Fibroblast of skin of scalp (primary cell): ENCODE data around the gene DAB1.

Experiments
- DNase-seq: peaks from one replicate; pipeline ENCODE4 v3.0.0-alpha.2; 2013

Gene DAB1

GRCh38 chr1:57411262-57411661 lies 12.6 kb downstream of the DAB1 start:
- peak; percentile 36 for DNase-seq

DNA sequence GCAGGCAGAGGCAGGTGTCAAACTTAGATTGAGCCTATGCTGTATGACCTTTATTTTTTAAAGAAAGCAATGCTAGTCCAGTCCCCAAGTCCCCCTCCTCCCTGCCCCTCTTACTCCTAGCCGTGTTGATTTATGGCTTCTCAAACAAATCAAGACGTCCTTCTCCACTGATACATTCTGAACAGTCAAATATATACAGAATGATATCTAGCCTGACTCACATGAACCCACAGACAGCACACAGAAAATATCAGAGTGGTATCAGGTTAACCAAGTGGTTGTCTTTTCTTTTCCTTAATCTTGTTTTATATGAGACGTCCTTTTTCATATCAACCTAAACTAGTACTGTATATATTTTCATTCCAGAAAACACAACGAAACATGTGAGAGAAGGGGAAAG lies 13.4 kb downstream of the DAB1 start:
- DNase-seq = no peak

DNA sequence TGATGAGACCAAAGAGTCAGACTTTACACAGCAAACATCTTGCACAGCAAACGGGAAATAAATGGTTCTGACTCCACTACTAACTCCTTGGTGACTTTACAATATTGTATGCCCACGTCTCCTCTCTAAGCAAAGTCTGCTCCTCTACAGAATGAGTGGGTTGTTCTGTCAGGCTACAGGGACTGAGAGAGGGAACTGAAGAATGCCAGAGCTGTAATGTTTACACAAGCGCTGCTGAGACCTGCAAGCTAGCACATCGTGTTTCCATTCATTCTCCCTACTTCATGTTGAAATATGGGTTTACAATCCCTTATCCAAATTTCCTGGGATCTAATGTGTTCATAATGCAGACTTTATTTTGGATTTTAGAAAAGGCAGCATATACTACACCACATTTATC lies 15.9 kb downstream of the DAB1 start:
- DNase-seq = no peak

- DNase-seq = no peak
These were observed 17.4 kb downstream of the DAB1 start for GRCh38 chr1:57406428-57406970.

DNA sequence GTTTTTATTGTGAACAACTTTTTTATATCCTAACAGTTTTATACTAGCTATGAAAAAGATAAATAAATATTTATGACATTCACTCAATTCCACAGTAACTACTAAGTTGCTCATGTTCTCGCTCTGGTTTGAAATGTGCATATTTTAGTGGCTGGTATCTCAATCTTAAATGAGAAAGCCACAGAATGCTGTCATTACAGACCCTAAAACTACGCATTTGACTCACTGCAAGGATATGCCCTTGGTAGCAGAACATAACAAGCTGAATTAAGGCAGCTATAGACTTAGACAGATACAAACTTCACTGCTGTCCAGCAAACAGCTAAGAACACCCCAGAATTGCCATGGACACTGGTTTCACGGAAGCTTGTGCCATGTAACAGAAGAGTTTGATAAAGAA lies 19.0 kb downstream of the DAB1 start:
- no peak for DNase-seq

DNA sequence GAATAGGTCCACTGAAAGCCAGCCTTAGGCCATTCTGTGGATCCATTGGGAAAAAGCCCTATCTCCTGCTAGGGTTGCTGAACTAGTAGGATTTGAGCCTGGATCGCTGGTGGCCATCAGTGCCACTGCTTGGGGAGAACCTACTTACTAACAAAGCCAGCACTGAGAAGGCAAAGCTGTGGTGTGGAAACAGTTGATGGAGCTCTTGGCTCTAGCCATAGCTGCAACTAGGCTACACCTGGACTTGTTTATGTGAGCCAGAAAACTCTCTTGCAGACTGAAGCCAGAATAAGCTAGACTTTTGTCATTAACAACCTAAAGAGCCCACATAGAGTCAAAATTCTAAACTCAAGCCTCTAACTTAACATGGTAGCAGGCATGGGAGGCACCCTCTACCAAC lies 20.7 kb downstream of the DAB1 start:
- DNase-seq = no peak

DNA sequence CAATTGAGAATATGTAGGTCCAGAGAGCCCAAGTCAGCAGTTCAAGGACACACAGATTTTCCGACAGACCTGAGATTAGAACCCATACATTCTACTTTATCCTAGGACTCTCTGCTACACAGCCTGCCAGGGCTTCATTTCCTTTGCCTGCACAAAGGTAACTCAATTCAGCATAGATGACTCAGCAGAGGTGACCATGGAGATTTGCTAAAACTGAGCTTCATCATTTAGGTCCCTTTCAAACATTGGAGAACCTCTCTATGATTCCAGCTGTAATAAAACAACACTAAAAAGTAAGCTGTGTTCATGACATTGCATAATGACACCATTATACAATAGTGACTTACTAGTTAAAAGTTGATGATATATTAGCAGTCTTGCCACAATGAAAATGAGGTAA lies 22.2 kb downstream of the DAB1 start:
- no peak for DNase-seq

DNA sequence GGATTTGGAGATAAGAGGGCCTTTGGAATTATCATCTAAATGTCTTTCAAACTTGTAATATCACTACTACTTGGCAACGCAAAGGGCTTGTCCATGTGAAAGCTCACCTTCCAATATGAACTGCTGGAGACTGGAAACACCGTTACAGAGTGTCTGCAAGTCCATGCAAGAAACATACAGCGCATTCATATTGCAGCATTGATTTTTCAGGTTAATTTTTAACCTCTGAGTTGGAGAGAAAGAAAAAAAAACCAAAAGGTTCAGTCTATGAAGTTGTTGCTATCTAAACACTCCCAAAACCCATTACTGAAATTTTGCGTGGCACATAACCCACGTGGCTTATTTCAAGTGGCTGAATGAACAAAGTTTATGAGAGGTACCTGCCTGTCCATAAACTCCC lies 23.8 kb downstream of the DAB1 start:
- DNase-seq = no peak

GRCh38 chr1:57393058-57393584 lies 30.7 kb downstream of the DAB1 start:
- DNase-seq = no peak

DNA sequence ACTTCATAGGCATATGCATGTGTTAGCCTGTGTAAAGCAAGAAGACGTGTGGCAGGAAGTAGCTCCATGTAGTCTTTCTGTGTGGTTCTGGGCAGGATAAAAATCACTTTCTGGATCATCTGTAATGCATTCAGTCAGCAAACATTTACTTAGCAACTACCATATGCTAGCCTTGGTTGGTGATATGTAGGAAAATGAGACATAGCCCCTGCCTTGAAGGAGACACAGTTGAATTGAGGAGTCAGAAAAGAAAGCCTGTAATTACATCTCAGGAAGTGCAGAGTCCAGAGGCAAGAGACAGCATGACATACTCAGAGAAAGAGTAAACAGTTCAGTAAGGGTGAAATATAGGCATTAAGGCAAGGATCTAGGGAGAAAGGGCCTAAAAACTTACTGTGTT lies 38.5 kb downstream of the DAB1 start:
- DNase-seq = no peak

DNA sequence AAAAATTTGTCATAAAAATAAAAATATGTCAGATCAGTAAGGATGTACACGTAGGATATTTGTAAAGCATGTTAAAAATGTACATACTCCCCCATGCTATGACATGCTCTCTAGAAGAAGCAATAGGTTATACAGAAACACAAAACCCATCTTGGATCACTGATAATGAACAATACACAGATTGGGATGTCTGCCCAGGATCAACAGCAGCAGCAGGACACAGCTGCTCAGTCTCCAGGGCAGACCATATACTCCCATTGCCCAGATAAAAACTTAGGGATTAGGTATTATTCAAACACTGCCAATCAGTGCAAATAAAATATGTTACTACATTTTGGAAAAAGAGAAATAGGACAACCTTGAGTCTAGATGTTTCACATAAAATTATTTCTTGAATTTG lies 39.0 kb downstream of the DAB1 start:
- DNase-seq = no peak

DNA sequence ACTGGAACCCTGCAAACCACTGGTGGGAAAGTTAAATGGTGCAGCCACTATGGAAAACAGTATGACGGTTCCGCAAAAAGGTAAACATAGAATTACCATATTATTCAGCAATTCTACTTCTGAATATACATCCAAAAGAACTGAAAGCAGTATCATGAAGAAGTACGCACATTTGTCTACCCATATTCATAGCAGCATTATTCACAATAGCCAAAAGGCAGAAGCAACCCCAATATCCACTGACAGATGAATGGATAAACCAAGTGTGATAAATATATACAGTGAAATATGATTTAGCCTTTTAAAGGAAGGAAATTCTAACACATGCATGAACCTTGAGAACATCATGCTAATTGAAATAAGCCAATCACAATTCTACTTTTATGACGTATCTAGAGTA lies 39.6 kb downstream of the DAB1 start:
- no peak for DNase-seq

- no peak for DNase-seq
These were observed 42.0 kb downstream of the DAB1 start for GRCh38 chr1:57381871-57382270.

DNA sequence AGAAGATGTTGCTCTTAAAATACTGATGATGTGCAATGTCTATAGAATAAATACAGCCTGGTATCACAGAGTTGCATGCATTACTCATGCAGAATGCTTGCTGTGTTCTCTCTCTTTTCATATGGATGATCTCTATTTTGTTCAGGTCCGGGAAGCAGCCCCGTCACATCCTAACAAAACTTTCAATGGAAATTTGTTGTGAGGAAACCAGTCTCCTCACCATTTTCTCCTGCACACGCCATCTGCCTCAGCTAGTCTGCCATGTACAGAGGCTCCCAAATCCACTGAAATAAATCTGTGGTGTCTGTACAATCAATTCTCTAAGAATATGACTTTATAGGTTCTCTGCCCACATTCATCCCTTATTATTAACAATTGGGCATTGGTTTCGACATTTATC lies 42.4 kb downstream of the DAB1 start:
- no peak for DNase-seq

DNA sequence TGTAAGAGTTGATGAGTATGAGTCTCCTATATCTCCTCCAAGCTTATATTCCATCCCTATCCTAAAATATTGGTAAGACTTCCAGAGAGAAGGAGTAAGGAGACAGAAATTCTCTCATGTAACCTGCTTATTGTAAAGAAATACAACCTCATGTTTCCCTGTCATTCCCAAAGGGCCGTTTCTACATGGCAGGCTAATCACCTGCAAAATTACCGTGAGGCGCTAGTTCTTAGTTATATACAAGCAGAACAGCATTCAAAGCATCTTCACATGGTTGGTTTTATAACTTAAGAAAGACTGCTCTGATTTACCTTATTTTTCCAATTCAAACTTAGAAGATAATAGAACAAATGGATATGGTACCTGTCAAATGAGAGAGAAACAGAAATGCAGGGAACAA lies 42.9 kb downstream of the DAB1 start:
- no peak for DNase-seq

GRCh38 chr1:57378534-57378933 lies 45.3 kb downstream of the DAB1 start:
- DNase-seq = no peak

DNA sequence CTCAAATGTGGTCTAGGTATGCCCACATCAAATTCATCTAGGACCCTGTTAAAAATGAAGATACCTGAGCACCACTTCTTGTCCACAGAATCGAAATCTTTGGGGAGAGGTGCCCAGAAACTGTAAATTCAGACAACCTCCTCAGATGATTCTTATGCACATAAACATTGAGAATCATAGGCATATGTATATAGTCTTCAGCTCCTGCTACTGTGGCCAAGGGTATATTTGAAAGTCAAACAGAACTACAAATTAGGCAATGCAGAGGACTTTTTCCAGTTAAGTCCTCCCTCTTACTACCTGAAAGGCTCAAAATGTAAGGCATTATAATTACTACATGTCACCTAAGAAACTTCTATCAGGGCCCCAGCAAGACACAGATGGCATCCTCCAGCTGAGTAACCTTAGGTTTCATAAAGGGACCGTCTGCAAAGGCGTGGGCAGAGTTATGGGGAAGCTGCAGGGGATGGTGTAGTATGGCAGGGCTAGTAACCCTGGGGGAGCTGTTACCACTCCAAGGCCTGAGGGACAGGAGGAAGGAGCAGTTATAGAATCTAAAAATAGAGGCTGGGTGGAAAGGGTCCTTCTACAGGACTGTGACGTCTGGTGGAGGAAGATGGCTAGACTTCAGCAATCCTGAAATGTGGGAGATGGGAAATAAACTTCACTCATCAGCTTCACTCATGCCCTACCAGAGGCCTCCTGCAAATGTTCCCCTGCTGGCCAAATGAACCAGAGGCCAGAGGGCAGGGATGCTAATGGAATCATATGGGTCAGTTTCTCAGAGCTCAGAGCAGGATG lies 46.3 kb downstream of the DAB1 start:
- DNase-seq = no peak

DNA sequence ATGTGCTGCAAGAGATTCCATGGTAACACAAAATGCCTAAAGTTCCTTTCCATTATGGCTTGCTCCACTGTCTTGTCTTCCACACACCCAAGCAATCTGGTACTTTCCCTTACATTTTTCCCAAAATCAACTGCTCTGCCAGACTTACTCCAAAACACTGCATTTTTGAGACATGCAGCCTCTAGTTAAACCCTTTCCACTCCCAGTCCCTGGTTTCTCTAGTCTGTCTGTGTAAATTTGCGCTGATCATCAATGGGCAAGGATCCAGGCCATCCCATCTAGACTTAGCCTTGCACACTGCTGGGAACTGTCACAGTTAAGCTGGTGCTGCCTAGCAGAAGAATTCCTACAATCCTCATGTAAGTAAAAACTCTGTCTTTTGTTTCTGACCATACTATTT lies 47.8 kb downstream of the DAB1 start:
- DNase-seq = no peak

GRCh38 chr1:57369889-57370288 lies 54.0 kb downstream of the DAB1 start:
- no peak for DNase-seq

DNA sequence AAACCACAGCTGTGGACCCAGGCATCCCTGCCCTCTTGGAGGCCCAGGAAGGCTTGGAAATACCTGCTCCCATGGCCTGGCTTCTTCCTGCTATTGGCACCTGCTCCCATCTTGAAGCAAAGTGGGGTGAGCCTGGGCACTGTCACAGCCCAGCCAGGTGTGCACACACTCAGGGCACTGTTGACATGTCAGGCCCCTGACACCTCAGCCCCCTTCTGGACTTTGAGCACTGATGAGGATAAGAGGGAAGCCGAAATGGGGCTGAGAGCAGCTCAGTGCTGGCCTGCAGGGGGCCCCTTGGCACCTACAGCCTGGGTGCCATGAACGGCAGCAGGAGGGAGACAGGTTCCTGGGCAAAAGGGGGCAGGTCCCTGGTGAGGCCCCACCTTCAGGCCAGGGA lies 55.9 kb downstream of the DAB1 start:
- no peak for DNase-seq

DNA sequence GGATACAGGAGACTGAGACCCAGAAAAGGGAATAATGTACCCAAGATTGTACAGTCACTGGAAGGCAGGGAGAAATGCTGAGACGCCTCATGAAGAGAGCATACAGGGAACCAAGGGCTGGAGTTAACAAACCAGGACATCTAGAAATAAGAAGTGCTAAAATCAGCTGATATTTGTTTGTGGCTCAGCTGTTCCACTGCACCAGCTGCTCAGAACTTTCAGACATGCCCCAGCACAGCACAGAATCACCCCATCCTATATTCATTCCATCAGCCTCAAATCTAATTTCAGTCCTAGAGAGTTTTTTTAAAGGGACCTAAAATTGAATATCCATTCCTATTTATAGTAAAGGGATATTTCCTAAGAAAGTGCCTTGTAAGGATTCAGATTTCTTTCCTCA lies 60.2 kb downstream of the DAB1 start:
- no peak for DNase-seq

DNA sequence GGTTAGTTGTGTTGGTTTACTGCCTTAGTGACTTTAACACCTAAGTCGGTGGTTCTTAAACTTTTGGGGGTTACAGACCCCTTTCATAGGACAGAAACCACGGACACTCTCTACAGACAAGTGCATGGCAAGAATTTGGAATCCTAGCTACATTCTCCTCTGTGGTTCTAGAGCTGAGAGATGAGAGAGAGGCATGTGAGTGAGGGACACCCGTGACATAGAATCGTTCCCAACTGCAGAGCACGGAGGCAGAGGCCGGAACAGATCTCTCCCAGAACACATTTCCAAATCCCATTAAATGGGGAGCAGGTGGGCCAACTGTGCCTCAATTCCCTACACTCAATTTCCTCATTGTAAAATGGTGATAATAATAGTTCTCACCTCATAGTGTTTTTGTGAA lies 60.7 kb downstream of the DAB1 start:
- no peak for DNase-seq

GRCh38 chr1:57362480-57362879 lies 61.4 kb downstream of the DAB1 start:
- DNase-seq = no peak

DNA sequence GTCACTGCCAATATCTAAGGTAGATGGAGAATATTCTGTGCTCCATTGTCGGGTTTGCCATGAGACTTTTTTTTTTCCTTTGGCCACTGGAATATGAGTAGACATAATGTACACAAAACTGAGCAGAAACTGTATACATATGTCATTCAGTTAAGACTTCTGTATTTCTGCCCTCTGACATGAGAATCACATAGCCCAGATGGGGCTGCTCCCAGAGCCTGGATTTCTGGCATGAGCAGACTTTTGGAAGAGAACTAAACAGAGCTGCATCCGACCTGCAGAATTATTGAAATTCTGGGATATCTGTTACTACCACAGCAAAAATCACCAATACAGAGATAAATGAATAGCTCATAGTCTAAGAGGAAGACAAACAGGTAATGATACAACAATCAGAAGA lies 62.3 kb downstream of the DAB1 start:
- no peak for DNase-seq
